Nephron progenitor cell (in vitro differentiated cells): Measurements from ENCODE around the gene TECTA.

Experiments
- DNase-seq: peaks from one replicate; pipeline ENCODE4 v3.0.0; 2021
- H3K27ac Mint-ChIP-seq: 2 replicates; pipeline ENCODE4 v1.8.0; 2021; ENCODE audit warnings: mild to moderate bottlenecking, moderate library complexity, mixed read lengths
- H3K27me3 Mint-ChIP-seq: 2 replicates; pipeline ENCODE4 v1.8.0; 2021; ENCODE audit warnings: mild to moderate bottlenecking, low read depth, mixed read lengths; ENCODE audit not compliant: poor library complexity
- H3K36me3 Mint-ChIP-seq: 2 replicates; pipeline ENCODE4 v1.8.0; 2021; ENCODE audit warnings: low read depth, mixed read lengths
- H3K4me1 Mint-ChIP-seq: 2 replicates; pipeline ENCODE4 v1.8.0; 2021; ENCODE audit warnings: mixed read lengths
- H3K4me3 Mint-ChIP-seq: 2 replicates; pipeline ENCODE4 v1.8.0; 2021; ENCODE audit warnings: mild to moderate bottlenecking, moderate library complexity, mixed read lengths
- H3K9me3 Mint-ChIP-seq: 2 replicates; pipeline ENCODE4 v1.8.0; 2021; ENCODE audit warnings: mild to moderate bottlenecking, moderate library complexity, mixed read lengths
- TF ChIP-seq, protein P1 (sequence below): fragments of 200-600 bp; sonication (generic); IDR thresholded peaks from 2 replicates; pipeline ENCODE4 v1.5.0; 2021; ENCODE audit warnings: antibody characterized with exemption

Gene TECTA

DNA sequence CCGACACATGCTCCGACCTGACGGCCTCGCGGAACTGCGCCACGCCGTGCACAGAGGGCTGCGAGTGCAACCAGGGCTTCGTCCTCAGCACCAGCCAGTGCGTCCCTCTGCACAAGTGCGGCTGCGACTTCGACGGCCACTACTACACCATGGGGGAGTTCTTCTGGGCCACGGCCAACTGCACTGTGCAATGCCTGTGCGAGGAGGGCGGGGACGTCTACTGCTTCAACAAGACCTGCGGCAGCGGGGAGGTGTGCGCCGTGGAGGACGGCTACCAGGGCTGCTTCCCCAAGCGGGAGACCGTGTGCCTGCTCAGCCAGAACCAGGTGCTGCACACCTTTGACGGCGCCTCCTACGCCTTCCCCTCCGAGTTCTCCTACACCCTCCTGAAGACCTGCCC, 26.8 kb downstream of the TECTA start:
- DNase-seq, result no peak
- Mint-ChIP-seq H3K9me3 (peaks cover 13% of the 10 kb centered on the region), H3K27ac (no peak overlapping the region), H3K4me1 (no peaks in the 10 kb centered on the region), H3K36me3 (peaks cover 10% of the 10 kb centered on the region), H3K27me3 (no peaks in the 10 kb centered on the region), H3K4me3 (no peak overlapping the region)
- TF ChIP-seq, protein P1, sequence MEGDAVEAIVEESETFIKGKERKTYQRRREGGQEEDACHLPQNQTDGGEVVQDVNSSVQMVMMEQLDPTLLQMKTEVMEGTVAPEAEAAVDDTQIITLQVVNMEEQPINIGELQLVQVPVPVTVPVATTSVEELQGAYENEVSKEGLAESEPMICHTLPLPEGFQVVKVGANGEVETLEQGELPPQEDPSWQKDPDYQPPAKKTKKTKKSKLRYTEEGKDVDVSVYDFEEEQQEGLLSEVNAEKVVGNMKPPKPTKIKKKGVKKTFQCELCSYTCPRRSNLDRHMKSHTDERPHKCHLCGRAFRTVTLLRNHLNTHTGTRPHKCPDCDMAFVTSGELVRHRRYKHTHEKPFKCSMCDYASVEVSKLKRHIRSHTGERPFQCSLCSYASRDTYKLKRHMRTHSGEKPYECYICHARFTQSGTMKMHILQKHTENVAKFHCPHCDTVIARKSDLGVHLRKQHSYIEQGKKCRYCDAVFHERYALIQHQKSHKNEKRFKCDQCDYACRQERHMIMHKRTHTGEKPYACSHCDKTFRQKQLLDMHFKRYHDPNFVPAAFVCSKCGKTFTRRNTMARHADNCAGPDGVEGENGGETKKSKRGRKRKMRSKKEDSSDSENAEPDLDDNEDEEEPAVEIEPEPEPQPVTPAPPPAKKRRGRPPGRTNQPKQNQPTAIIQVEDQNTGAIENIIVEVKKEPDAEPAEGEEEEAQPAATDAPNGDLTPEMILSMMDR, result no peak

DNA sequence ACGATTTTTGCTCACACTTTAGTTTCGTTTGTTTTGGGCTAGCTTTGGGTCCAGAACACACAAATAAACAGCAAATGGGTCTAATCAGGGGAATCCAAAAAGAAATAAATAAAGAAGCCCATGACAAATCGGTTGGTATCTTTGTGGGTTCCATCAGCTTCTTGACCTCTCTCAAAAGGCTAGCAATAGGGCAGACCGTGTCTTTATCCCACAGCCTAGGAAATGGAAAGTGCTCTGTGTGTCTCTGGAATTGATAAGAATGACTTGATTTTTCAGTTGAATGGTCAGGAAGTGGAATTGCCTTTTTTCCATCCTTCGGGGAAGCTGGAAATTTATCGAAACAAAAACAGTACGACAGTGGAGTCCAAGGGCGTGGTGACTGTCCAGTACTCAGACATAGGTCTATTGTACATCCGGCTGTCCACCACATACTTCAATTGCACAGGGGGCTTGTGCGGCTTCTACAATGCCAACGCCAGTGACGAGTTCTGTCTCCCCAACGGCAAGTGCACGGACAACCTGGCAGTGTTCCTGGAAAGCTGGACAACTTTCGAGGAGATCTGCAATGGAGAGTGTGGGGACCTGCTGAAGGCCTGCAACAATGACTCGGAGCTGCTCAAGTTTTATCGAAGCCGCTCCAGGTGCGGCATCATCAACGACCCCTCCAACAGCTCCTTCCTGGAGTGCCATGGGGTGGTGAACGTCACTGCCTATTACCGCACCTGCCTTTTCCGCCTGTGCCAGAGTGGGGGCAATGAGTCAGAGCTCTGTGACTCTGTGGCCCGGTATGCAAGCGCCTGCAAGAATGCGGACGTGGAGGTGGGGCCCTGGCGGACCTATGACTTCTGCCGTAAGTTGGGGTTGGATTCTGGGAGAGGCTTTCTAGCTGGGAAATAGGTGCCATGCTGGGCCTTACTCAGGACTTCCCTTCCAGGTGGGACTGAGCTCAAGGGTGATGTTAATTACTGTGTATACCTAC, 28.6 kb downstream of the TECTA start:
- Mint-ChIP-seq H3K27me3 (peaks cover 4% of the 10 kb centered on the region), H3K9me3 (no peaks in the 10 kb centered on the region), H3K36me3 (no peaks in the 10 kb centered on the region), H3K4me1 (peaks cover 5% of the 10 kb centered on the region), H3K4me3 (no peak overlapping the region), H3K27ac (no peak overlapping the region)
- TF ChIP-seq, protein P1, result no peak
- DNase-seq, result no peak

DNA sequence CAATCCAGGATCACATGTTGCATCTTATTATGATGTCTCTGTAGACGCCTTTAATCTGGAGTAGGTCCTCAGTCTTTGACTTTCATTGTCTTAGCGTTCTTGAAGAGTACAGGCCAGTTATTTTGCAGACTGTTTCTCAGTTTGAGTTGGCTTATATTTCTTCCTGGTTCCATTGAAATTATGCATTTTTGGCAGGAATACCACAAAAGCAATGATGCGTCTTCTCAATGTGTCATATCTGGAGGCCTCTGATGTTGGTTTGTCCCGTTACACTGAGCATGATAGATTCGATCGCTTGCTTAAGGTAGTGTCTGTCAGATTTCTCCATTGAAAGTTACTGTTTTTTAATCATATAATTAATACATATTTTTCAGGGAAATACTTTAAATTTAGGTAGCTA, 30.6 kb downstream of the TECTA start:
- DNase-seq, result no peak
- TF ChIP-seq, protein P1, result no peak
- H3K4me3 Mint-ChIP-seq, result no peak overlapping the region
- H3K27ac Mint-ChIP-seq, result no peak overlapping the region
- H3K27me3 Mint-ChIP-seq, result peaks cover 8% of the 10 kb centered on the region
- H3K36me3 Mint-ChIP-seq, result no peaks in the 10 kb centered on the region
- H3K4me1 Mint-ChIP-seq, result peaks cover 5% of the 10 kb centered on the region
- no peaks in the 10 kb centered on the region for H3K9me3 Mint-ChIP-seq

DNA sequence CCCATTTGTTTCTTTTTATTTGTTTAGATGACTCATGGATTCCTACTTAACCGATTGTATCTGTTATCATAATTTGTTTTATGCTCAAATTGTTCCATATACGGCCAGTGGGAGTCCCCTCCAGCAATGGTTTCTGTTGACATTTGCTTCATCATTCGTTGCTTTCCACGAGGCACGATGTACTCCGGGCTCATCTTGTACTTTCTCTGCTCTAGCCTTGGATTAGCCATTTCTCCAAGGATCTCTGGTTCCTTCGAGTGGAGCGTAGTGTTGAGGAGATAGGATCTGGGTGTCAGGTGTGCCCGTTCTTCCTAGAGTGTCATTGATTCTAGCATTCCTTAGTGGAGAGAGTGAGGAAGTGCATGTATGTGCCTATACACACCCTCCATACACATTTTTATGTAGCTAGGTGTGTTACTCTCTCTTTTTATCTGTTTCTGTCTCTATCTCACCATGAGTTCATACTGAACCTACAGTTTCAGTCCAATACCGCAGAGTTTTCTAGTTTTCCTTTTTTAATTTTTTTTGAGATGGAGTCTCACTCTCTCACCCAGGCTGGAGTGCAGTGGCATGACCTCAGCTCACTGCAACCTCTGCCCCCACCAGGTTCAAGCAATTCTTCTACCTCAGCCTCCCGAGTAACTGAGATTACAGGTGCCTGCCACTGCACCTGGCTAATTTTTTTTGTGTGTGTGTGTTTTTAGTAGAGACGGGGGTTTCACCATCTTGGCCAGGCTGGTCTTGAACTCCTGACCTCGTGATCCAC, 31.4 kb downstream of the TECTA start:
- no peak overlapping the region for H3K4me3 Mint-ChIP-seq
- no peak overlapping the region for H3K27ac Mint-ChIP-seq
- DNase-seq, result no peak
- H3K36me3 Mint-ChIP-seq, result no peaks in the 10 kb centered on the region
- H3K9me3 Mint-ChIP-seq, result no peaks in the 10 kb centered on the region
- peaks cover 5% of the 10 kb centered on the region for H3K4me1 Mint-ChIP-seq
- peaks cover 13% of the 10 kb centered on the region for H3K27me3 Mint-ChIP-seq
- TF ChIP-seq, protein P1, result no peak

DNA sequence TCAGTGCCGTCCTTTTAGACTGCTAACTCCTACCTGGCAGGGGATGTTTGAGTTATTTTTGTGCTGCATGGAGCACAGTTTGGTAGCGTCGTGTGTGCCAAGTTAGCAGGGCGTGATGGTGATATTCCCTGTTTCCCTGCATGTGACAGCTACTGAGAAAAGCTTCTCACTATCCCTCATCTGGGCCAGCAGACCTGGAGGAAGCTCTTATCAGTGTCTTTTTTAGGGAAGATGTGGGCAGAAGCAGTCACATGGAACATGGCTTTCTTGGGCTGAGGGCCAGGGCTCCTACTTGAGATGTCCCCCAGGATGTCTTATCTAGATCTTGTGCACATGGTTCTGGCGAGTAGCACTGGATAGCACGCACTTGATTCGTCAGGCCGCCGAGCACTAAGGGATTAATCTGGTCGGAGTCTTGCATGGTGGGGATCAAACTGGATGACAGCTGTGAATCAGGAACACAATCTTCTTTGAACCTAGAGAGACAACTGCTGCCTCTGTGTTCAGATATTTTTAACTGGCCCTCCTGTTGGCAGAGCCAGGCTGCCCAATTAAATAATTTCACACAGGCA, 33.8 kb downstream of the TECTA start:
- H3K4me3 Mint-ChIP-seq, result no peak overlapping the region
- TF ChIP-seq, protein P1, result no peak
- peaks cover 5% of the 10 kb centered on the region for H3K4me1 Mint-ChIP-seq
- no peaks in the 10 kb centered on the region for H3K9me3 Mint-ChIP-seq
- no peak for DNase-seq
- H3K27ac Mint-ChIP-seq, result no peak overlapping the region
- H3K27me3 Mint-ChIP-seq, result peaks cover 16% of the 10 kb centered on the region
- H3K36me3 Mint-ChIP-seq, result no peaks in the 10 kb centered on the region
